H1 (cell line): ENCODE measurements around the gene ROBO2. TPM values are rescaled to one million over a fixed set of nuclear protein-coding genes. Genes with fewer than 3 reads are reported as not detected.

ENCODE experiments used
- CHD7 ChIP-seq: fragments of 300-600 bp; sonication (generic); IDR thresholded peaks from 2 replicates; pipeline ENCODE4 v1.7.1; 2012; ENCODE audit warnings: low read length, moderate library complexity, mild to moderate bottlenecking, inconsistent platforms; ENCODE audit not compliant: insufficient replicate concordance
- RNF2 ChIP-seq: fragments of 200-900, 300-1000 bp; sonication (generic); IDR thresholded peaks from 2 replicates; pipeline ENCODE4 v1.7.1; 2016; ENCODE audit warnings: borderline replicate concordance, low read depth, mild to moderate bottlenecking, antibody characterized with exemption, low read length; ENCODE audit not compliant: poor library complexity, severe bottlenecking; ENCODE audit errors: missing control alignments
- polyA plus RNA-seq, 7 experiments: library from polyadenylated mRNA; depleted of rRNA in 3 of 7; stranded (reverse) in 5 of 7; unstranded in 2 of 7; fragments of >200 nt in 5 of 7; fragments of 200-250 nt in 2 of 7; gene quantifications; 1 replicate in 5 of 7; 2 replicates in 1 of 7; 4 replicates in 1 of 7; pipeline versions ENCODE4 v1.2.1 to v1.2.3, GENCODE V29; 2011 to 2013; ENCODE audit warnings: missing spikeins in 2 of 7, mixed read lengths in 2 of 7
- total RNA-seq: library from RNA; stranded (reverse); fragmentation: NEBNext Ultra II Directional; extraction: Animal tissue kit (Norgen Biotek cat#: 25700); gene quantifications from 2 replicates; pipeline ENCODE4 v1.2.1, GENCODE V29; 2021

The ROBO2 gene
- total and polyA plus RNA-seq, 2 of the 8 experiments (the other 6 are each of a cell fraction or from before 2014, with no cell fraction given) = 1.5 to 2.9 TPM

GRCh38 chr3:77262361-77262760 lies 222.5 kb downstream of the ROBO2 start (continued):
- TF ChIP-seq CHD7 = no peak
- TF ChIP-seq RNF2 = no peak
